Activated naive CD4-positive, alpha-beta T cell treated with anti-CD3 and anti-CD28 coated beads, Interleukin-2, amount 10 ng/mL, durations not matched to agents 7 days and 5 days (primary cell): ENCODE measurements around the gene GDE1.

Experiments used
- CTCF ChIA-PET: fragments of 350-600 bp; sonication (Branson Sonifier 250); formaldehyde crosslinking; loops from one replicate; lab custom pipeline; 2021; ENCODE audit warnings: antibody characterized with exemption; lab: Charles Lee
- DNase-seq: peaks from one replicate; pipeline ENCODE4 v3.0.0-alpha.2; 2020
- H3K27ac Mint-ChIP-seq: one replicate; pipeline ENCODE4 v1.8.0; 2021; ENCODE audit warnings: mild to moderate bottlenecking, moderate library complexity, mixed read lengths
- H3K27me3 Mint-ChIP-seq: one replicate; pipeline ENCODE4 v1.8.0; 2021; ENCODE audit warnings: mild to moderate bottlenecking, mixed read lengths
- H3K36me3 Mint-ChIP-seq: one replicate; pipeline ENCODE4 v1.8.0; 2021; ENCODE audit warnings: mixed read lengths
- H3K4me1 Mint-ChIP-seq: one replicate; pipeline ENCODE4 v1.8.0; 2021; ENCODE audit warnings: mixed read lengths
- H3K4me3 Mint-ChIP-seq: one replicate; pipeline ENCODE4 v1.8.0; 2021; ENCODE audit warnings: mild to moderate bottlenecking, moderate library complexity, mixed read lengths
- H3K9me3 Mint-ChIP-seq: one replicate; pipeline ENCODE4 v1.8.0; 2021; ENCODE audit warnings: mixed read lengths

The GDE1 gene

DNA sequence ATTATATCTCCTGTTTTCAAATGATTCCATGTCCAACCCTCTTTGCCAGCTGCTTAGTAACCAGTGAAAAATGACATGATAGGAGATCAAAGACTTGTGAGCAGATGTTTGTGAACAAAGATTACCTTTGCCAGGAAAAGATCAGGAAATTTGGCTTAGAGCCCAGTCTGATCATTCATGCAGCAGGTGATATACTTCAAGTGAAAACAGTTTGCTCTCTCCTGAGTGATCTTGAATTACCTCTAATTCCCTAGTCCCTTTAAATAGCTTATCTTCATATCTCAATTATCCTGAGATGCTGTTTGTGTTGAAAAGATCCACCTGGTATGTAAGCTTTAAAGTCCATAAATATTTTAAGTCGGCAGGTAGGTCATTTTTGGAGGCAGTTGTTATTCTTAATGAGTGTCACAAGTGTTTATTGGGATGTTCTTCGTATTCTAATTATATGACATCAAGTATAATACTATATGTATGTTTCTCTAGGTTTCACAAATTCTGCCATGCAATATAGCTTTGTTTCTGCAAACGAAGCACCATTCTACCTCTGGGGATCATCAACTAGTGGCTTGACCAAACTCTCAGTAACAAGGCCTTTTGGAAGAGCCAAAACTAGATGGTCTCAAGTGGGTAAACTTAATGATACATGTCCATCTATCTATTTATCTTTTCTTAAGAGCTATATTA is 20.4 kb upstream of the GDE1 start:
- Mint-ChIP-seq H3K36me3 (peaks cover 38% of the 10 kb centered on the region), H3K9me3 (no peaks in the 10 kb centered on the region), H3K27me3 (no peaks in the 10 kb centered on the region), H3K27ac (no peak overlapping the region), H3K4me1 (peaks cover 10% of the 10 kb centered on the region), H3K4me3 (no peak overlapping the region)
- no peak for DNase-seq
- CTCF ChIA-PET, result interaction anchor here (0.8 to 1.4 kb wide), 2 partner anchors 13 to 365 kb away, joined by 4 read pairs; no protein-coding TSS in a partner anchor

DNA sequence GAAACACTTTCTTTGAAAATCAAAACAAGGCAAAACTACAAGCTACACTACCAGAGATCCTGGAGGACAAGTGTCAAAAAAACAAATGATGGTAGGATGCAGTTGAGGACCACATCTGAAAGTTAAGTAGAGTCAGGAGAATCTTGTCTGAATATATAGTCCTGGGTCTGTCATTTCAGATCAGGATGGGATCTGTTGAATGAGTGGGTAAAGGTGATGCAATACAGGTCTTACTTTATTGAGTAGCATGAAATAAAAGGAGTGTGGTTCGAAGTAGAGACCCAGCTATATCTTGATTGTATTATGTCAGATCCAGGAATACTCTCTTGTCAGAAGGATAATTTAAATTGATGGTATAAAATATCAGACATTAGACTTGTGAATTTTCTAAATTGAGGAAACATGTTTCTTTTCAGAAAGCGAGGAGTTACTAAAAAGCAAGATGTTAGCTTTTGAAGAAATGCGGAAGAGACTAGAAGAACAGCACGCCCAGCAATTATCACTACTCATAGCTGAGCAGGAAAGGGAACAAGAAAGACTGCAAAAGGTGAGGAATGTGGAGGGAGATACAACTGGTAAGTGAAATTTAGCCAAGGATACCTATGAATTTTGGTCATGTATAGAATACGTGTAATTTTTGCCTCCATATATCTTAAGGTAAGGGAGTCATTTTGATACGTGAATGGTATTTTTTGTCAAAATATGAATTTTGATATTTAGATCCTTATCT is 18.5 kb upstream of the GDE1 start:
- Mint-ChIP-seq H3K9me3 (no peaks in the 10 kb centered on the region), H3K36me3 (peaks cover 53% of the 10 kb centered on the region)
- CTCF ChIA-PET, result interaction anchor here (0.9 to 1.2 kb wide), 2 partner anchors 9 to 38 kb away, joined by 3 read pairs; no protein-coding TSS in a partner anchor

GRCh38 chr16:19532601-19533000 is 10.7 kb upstream of the GDE1 start:
- peaks cover 3% of the 10 kb centered on the region for H3K4me1 Mint-ChIP-seq
- H3K9me3 Mint-ChIP-seq, result no peaks in the 10 kb centered on the region
- H3K36me3 Mint-ChIP-seq, result peaks cover 56% of the 10 kb centered on the region
- no peaks in the 10 kb centered on the region for H3K27me3 Mint-ChIP-seq
- no peak overlapping the region for H3K27ac Mint-ChIP-seq
- CTCF ChIA-PET, result interaction anchor here (1.3 kb wide), 1 partner anchor 23 kb away, joined by 3 read pairs; the partner anchor contains the start of gene VPS35L
- no peak for DNase-seq
- no peak overlapping the region for H3K4me3 Mint-ChIP-seq

More for the DNA sequence above, 18.5 kb upstream of the GDE1 start:
- H3K27me3 Mint-ChIP-seq, result no peaks in the 10 kb centered on the region
- DNase-seq, result no peak
- H3K4me1 Mint-ChIP-seq, result peaks cover 10% of the 10 kb centered on the region
- H3K4me3 Mint-ChIP-seq, result no peak overlapping the region
- no peak overlapping the region for H3K27ac Mint-ChIP-seq

- H3K27ac Mint-ChIP-seq, result no peak overlapping the region
- peaks cover 40% of the 10 kb centered on the region for H3K36me3 Mint-ChIP-seq
- no peaks in the 10 kb centered on the region for H3K27me3 Mint-ChIP-seq
- no peak for DNase-seq
- no peaks in the 10 kb centered on the region for H3K9me3 Mint-ChIP-seq
- H3K4me1 Mint-ChIP-seq, result peaks cover 23% of the 10 kb centered on the region
- CTCF ChIA-PET, result interaction anchor here (1.2 to 1.8 kb wide), 3 partner anchors 14 to 27 kb away, joined by 4 to 6 read pairs (median 5); partner anchors contain the start of gene VPS35L
- no peak overlapping the region for H3K4me3 Mint-ChIP-seq
These were observed 6.8 kb upstream of the GDE1 start for GRCh38 chr16:19528666-19529065.

- DNase-seq, result no peak
- Mint-ChIP-seq H3K4me3 (no peak overlapping the region), H3K9me3 (no peaks in the 10 kb centered on the region), H3K27me3 (no peaks in the 10 kb centered on the region), H3K27ac (no peak overlapping the region), H3K4me1 (peaks cover 28% of the 10 kb centered on the region), H3K36me3 (peaks cover 29% of the 10 kb centered on the region)
- CTCF ChIA-PET, result no interaction called here
These were observed 5.3 kb upstream of the GDE1 start for GRCh38 chr16:19527161-19527560.

- CTCF ChIA-PET, result interaction anchor here (1.3 to 2.2 kb wide), 2 partner anchors 23 to 30 kb away, joined by 3 to 12 read pairs; partner anchors contain the start of gene VPS35L
- Mint-ChIP-seq H3K4me1 (peaks cover 40% of the 10 kb centered on the region), H3K36me3 (peaks cover 26% of the 10 kb centered on the region), H3K4me3 (peak overlapping the region; percentile 87), H3K27ac (no peak overlapping the region), H3K9me3 (no peaks in the 10 kb centered on the region), H3K27me3 (no peaks in the 10 kb centered on the region)
- DNase-seq, result no peak
These were observed 3.5 kb upstream of the GDE1 start for GRCh38 chr16:19525385-19525723.

- peak overlapping the region; percentile 87 for H3K4me3 Mint-ChIP-seq
- H3K4me1 Mint-ChIP-seq, result peaks cover 43% of the 10 kb centered on the region
- H3K36me3 Mint-ChIP-seq, result peaks cover 26% of the 10 kb centered on the region
- no peaks in the 10 kb centered on the region for H3K27me3 Mint-ChIP-seq
- CTCF ChIA-PET, result interaction anchor here (2.2 kb wide), 1 partner anchor 30 kb away, joined by 12 read pairs; the partner anchor contains the start of gene VPS35L
- no peaks in the 10 kb centered on the region for H3K9me3 Mint-ChIP-seq
- H3K27ac Mint-ChIP-seq, result peak overlapping the region; percentile 21
- peak; percentile 29 for DNase-seq
These were observed 2.9 kb upstream of the GDE1 start for GRCh38 chr16:19524616-19525384.

GRCh38 chr16:19524356-19524615 is 2.4 kb upstream of the GDE1 start:
- no peak for DNase-seq
- Mint-ChIP-seq H3K4me3 (peak overlapping the region; percentile 87), H3K9me3 (no peaks in the 10 kb centered on the region), H3K27ac (peak overlapping the region; percentile 21), H3K27me3 (no peaks in the 10 kb centered on the region), H3K4me1 (peaks cover 47% of the 10 kb centered on the region), H3K36me3 (peaks cover 22% of the 10 kb centered on the region)
- CTCF ChIA-PET, result interaction anchor here (2.2 kb wide), 1 partner anchor 31 kb away, joined by 12 read pairs; the partner anchor contains the start of gene VPS35L

- no peaks in the 10 kb centered on the region for H3K9me3 Mint-ChIP-seq
- CTCF ChIA-PET, result interaction anchor here (2.2 kb wide), 1 partner anchor 31 kb away, joined by 12 read pairs; the partner anchor contains the start of gene VPS35L
- peak within 1 kb of the TSS; percentile 85 for H3K27ac Mint-ChIP-seq
- H3K4me1 Mint-ChIP-seq, result peaks cover 51% of the 10 kb centered on the region
- H3K36me3 Mint-ChIP-seq, result peaks cover 20% of the 10 kb centered on the region
- no peaks in the 10 kb centered on the region for H3K27me3 Mint-ChIP-seq
- peak within 1 kb of the TSS; percentile 87 for H3K4me3 Mint-ChIP-seq
- DNase-seq, result peak; percentile 98
These were observed 1.9 kb upstream of the GDE1 start, which contains the start of gene CCP110 for GRCh38 chr16:19523559-19524355. Gene CCP110, plus strand, starts transcription at chr16:19523942. Its CDS starts 3,940 bp downstream, at chr16:19527882.

- H3K36me3 Mint-ChIP-seq, result peaks cover 16% of the 10 kb centered on the region
- H3K9me3 Mint-ChIP-seq, result no peaks in the 10 kb centered on the region
- DNase-seq, result no peak
- peaks cover 57% of the 10 kb centered on the region for H3K4me1 Mint-ChIP-seq
- peak overlapping the region; percentile 15 for H3K4me3 Mint-ChIP-seq
- no peak overlapping the region for H3K27ac Mint-ChIP-seq
- H3K27me3 Mint-ChIP-seq, result no peaks in the 10 kb centered on the region
- CTCF ChIA-PET, result no interaction called here
These were observed 1.3 kb upstream of the GDE1 start for GRCh38 chr16:19523184-19523558.

- Mint-ChIP-seq H3K4me3 (peak overlapping the region; percentile 84), H3K9me3 (no peaks in the 10 kb centered on the region), H3K36me3 (peaks cover 13% of the 10 kb centered on the region), H3K27me3 (no peaks in the 10 kb centered on the region), H3K4me1 (peaks cover 57% of the 10 kb centered on the region), H3K27ac (peak overlapping the region; percentile 92)
- DNase-seq, result no peak
- CTCF ChIA-PET, result no interaction called here
These were observed 862 bp upstream of the GDE1 start for GRCh38 chr16:19522760-19523159.

GRCh38 chr16:19522397-19522732 is 467 bp upstream of the GDE1 start:
- CTCF ChIA-PET, result no interaction called here
- H3K4me3 Mint-ChIP-seq, result peak overlapping the region; percentile 84

GRCh38 chr16:19520861-19521331 is 1.0 kb downstream of the GDE1 start:
- CTCF ChIA-PET, result interaction anchor here (0.8 to 1.2 kb wide), 2 partner anchors 18 to 132 kb away, joined by 3 read pairs; no protein-coding TSS in a partner anchor
- H3K4me3 Mint-ChIP-seq, result peak overlapping the region; percentile 84
- H3K4me1 Mint-ChIP-seq, result peaks cover 61% of the 10 kb centered on the region
- H3K27ac Mint-ChIP-seq, result peak overlapping the region; percentile 92
- DNase-seq, result no peak
- H3K36me3 Mint-ChIP-seq, result peaks cover 28% of the 10 kb centered on the region
- no peaks in the 10 kb centered on the region for H3K27me3 Mint-ChIP-seq
- H3K9me3 Mint-ChIP-seq, result no peaks in the 10 kb centered on the region

More at GRCh38 chr16:19522397-19522732, 467 bp upstream of the GDE1 start:
- Mint-ChIP-seq H3K27me3 (no peaks in the 10 kb centered on the region), H3K4me1 (peaks cover 60% of the 10 kb centered on the region), H3K9me3 (no peaks in the 10 kb centered on the region), H3K27ac (peak overlapping the region; percentile 92), H3K36me3 (peaks cover 15% of the 10 kb centered on the region)
- DNase-seq, result no peak
